ENCODE results near the gene NTPCR.
"Not testable (repeated sequence)": the region's sequence is repeated elsewhere in the genome, so short reads cannot be mapped to it uniquely, and the experiment has no call there.

The NTPCR gene, protein sequence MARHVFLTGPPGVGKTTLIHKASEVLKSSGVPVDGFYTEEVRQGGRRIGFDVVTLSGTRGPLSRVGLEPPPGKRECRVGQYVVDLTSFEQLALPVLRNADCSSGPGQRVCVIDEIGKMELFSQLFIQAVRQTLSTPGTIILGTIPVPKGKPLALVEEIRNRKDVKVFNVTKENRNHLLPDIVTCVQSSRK
- 17.3 to 27.4 reads per million in 2 experiments for total RNA-seq

DNA sequence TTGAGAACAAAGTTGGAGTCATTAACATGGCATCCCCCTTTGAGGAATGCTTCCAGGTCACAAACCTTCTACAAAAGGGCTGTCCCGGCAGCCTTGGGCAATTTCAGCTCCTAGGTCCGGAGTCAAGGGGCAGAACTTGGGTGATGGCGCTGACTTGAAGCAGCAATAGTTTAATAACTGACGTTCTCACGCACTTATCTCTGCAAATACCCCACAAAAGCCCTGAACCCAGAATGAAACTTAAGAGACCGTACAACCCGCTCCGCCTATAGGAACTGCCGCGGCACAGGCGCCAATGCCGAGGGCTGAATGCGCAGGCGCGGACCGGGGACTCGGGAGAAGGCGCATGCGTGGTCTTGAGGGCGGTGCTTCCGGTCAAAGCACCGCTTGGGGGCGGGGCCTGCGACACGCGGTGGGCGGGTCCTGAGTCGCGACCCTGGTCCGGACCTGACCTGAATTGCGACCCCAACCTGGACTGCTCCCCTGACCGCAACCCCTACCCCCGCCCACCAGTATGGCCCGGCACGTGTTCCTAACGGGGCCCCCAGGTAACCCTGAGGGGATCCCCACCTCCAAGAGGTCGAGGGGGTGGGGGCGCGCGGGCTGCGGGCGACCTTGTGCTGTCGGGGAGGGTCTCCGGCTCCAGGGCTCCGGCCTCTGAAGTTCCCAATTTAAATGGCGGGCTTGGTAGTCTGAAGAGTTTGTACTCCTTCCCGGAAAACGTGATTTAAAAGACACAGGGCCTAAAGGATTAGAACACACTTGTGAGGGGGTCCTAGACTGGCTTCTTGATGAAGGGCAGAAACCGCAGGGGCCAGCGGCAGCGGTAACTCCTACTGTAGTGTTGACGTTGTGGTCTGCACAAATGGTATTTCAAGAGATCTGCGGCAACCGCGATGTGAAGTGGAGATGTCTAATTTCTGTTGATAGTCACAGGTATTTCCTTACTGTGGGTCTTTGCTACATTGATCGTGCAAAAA, at the start of gene NTPCR:
TSS of gene NTPCR (plus strand) at position 415 of the 980 bp plus-strand sequence. CDS start at position 515, 100 bp downstream.
- DNase-seq (ENCODE audit: low read depth) = peak; percentile 91

DNA sequence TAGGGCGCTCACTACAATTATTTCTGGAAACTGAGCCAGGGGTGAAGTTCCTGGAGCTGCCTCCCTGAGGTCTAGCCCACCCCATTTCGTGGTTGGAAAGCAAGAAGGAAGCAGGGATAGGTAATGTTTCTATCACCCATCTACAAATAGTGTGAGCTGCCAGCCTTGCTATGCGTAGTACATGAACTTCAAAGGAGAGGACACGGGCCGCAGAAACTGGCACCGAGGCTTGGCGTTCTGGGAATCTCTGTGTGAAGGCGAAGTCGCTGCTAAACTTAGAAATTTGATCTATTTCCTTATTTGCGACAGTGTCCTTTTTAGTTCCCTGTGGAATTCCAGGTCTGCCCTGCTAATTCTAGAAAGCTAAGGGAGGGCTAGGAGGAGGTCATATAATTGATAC, 49.6 kb upstream of the NTPCR start:
- DNase-seq (ENCODE audit: low read depth) = no peak

DNA sequence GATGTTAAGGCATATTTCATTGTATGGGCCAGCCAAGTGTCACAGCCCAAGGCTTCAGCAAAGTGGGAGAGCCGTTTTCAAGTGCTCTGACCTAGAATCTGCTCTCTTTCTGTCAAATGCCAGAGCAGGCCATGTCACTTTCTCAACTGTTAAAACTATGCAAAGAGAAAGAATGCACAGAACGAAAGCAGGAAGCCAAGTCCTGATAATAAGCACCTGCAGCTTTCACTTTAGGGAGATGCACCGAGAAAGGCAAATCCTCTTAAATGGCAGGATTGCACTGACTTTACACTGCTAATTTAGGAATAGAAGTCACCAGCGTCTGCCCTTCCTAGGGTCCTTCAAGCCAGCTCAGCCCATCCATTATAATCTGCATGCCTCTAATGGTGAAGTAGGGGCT, 49.2 kb upstream of the NTPCR start:
- DNase-seq (ENCODE audit: low read depth) = no peak

DNA sequence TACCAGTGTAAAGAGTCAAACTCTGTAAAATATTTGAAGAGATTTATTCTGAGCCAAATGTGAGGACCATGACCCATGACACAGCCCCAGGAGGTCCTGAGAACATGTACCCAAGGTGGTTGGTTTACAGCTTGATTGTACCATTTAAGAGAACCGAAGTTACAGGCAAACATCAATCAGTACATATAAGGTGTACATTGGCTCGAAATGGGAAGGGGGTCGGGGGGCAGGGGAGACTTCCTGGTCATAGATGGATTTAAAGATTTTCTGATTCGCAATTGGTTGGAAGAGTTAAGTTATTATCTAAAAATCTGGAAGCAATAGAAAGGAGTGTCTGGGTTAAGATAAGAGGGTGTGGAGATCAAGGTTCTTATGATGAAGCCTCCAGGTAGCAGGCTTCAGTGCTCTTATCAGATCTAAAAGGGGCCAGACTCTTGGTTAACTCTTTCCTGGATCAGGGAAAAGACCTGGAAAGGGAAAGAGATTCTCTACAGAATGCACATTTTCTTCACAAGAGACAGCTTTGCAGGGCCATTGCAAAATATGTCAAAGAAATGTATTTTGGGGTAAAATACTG, 47.5 kb upstream of the NTPCR start:
- DNase-seq (ENCODE audit: low read depth) = no peak

DNA sequence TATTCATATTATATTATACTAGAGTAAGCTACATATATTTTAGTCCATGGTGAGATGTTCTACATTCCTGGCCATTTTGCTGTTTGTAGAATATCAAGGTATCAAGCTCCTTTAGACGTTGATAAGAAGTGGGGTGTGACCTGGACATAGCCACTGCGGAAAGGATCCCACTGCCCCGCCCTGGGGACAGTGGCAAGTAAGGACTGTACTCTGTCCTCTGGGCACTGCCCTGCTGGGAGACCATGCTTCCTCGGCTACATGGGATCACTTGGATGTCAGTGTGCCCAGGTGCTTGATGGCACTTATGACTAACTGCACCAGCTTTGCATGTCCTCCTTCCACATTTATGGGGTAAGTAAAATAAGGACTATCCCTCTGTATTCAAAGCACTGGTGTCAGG, 46.3 kb upstream of the NTPCR start:
- no peak for DNase-seq (ENCODE audit: low read depth)

DNA sequence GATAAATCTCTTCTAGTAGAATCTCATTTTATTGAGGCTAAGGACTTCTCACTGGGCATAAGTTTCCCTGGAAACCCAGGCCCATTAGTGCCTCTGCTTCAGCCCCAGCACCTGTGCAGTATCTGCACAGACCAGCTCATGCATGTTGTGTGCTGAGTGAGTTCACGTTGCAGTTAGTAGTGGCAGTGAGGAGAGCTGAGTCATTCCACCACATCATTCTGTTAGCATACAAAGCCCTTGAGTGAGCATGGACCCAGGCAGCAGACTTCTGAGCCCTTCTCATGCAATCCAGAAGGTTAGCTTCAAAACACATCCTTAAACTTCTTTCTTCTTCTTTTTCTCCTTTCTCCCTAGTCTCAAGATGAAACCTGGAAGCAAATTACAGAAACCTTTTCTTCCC, 45.8 kb upstream of the NTPCR start:
- no peak for DNase-seq (ENCODE audit: low read depth)

DNA sequence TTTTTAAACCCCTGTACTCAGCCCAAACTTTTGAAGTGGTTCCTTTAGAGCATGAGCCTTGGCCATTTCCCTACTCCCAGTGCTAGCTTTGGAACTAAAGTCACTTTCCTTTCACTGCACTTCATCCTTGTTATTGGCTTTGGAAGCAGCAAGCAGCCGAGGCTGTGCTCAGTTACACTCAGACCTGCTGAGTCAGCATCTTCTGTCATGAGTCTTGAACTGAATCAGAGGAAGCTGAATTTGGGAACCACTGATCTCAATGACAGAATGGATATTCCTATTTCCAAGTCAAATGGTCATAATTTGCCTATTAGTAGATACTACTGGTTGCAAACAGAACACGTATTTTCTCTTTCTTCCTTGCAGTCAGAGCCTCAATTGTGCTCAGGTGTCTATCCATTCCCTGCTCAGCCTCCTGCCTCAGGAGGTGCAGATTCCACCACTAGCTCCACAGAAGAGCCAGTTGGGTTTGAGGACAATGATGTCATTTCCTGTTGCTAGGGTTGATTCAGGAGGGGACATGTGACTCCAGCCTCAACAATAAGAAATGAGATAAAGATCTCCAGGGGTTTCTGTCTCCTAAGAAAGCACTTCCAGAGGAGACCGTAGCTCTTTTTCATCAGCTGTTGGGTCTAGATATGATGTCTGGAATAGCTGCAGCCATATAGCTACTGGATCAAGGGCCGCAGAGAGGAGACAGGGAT, 44.9 kb upstream of the NTPCR start:
- DNase-seq (ENCODE audit: low read depth) = no peak

DNA sequence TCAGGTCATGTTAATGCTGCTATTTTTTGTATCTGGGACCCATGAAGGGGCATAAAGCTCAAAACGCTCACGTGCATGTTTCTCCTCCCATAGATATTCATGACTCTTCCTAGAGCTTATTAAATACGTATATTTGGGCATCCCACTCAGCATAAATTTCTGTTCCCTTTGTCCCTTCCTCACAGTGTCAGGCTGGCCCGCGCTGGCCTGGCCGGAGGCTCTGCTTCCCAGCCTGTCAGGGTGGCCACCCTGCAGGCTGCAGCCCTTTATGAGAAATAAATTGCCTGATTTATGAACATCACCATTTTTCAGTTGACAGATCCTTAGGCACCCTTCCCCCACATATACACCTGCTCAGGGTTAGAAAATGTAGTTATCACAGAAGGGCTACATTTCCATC, 44.0 kb upstream of the NTPCR start:
- DNase-seq (ENCODE audit: low read depth) = no peak

DNA sequence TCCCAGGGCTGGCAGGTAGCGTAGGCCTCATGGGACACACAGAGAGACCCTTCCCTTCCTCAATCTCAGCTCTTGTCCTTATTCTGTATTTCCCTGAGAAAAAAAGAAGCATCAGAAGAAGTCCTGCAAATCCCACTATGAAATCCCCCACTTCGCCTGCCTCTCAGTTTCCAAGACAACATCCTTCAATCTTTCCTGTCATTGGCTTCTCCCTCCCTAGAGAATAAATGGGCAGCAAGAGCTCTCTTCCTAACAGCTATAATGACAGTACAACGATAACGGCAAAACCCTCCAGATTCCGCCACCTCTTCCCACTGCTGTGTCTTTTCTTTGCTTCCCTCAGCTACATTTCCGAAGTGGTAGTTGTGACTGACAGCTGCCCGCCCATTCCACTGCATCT, 41.6 kb upstream of the NTPCR start:
- DNase-seq (ENCODE audit: low read depth) = no peak

DNA sequence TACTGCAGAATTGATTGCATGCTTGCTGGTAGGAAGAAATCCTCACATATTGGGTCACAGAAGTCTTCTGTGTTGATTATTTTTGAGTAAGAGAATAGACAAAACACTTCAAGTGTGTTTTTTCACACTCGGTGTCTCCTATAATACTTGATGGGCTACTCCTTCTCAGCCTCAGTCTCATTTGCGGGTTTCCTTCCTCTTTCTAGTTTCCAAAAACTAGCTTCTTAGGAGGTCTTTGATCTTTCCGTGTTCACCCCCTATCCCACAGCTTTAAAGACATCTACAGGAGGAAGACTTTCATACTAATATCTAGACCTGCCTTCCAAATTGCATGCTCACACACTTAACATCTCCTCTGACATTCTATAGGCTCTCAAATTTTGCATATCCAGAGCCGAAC, 40.7 kb upstream of the NTPCR start:
- DNase-seq (ENCODE audit: low read depth) = no peak

DNA sequence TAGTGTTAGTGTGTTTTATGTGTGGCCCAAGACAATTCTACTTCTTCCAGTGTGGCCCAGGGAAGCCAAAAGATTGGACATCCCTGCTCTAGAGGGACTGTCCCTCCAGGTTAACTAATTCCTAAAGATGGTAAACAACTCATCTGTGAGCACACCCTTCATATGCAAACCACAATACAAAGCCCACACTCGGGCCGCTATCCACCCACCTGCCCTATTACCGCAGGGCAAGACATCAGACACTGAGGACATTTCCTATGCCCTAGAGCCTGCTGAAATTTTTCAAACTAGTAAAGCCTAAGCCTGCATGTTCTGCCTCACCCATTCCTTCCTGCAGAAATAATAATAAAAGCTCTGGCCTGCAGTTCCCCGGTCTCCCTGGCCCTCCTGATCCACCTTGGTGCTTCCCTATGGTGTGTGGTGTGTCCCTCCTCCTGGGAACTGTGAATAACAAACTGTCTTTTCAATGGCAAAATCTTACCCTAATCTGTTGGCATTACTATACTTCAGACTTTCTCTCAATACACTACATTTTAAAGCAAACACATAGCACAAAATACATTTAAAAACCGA, 39.3 kb upstream of the NTPCR start:
- no peak for DNase-seq (ENCODE audit: low read depth)

DNA sequence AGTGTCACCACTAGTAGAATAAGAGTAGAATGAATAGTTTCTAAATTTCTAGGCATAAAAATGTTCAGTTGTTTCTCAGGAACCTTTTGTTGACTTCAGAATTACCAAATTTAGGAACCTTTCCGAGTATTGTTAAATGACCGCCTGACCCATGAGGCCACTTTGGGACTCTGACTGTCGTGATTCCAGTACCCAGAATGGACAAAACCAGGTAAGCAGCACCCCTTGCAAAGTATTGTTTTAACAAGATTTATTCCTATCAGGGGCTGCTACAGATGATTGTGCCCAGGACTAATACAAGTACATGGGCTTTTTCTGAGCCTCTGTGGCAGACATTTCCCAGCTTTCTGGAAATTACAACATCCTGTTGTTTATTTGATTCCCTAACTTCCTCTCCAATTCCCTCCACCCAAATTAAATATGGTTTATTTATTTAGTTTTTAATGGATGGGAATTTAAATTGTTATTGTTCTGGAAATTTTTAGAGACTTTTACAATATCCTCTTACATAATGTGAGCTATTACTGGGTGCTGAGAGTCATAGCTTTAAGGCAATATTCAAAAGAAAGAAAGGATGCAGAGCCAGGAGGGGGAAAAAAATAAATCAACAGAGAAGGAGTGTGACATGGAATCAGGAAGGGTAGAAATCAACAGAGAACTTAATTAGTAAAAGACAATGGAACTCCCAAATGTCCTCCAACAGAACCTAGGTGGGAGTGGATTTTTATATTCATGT, 37.4 kb upstream of the NTPCR start:
- no peak for DNase-seq (ENCODE audit: low read depth)

DNA sequence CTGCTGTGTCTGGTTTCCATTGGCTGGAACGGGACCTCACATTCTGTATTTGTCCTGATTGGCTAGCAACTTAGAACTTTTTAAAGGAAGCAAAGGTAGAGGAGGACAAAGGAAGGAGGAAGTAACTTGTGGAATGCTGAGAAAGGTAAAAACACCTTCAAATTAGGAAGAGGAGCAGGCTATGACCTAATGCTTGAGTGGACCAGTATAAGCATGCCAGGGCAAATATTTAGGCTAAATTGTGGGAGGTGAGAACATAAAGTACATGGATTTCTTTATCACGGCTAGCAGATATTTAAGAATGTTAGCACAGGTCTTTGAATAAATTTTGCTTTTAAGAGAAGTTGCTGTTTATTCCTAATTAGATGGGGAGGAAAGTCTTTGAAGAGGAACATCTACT, 36.1 kb upstream of the NTPCR start:
- DNase-seq (ENCODE audit: low read depth) = not testable (repeated sequence)

DNA sequence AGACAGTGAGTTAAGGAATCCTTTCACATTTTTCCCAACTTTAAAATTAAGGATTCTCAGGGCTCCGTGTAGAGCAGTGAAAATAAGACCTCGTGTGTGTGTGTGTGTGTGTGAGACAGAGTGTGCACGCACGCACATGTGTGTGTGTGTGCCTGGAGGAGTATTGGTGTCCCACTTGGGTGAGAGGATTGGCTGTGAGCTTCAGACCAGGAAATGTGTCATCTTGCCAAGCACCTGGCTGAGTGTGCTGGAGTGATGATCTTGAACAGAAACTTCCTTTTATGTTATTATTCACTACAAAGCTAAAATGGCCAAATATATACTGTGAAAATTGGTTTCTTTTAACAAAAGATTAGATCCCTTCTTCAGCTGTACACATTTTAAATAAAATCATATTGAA, 35.2 kb upstream of the NTPCR start:
- no peak for DNase-seq (ENCODE audit: low read depth)

DNA sequence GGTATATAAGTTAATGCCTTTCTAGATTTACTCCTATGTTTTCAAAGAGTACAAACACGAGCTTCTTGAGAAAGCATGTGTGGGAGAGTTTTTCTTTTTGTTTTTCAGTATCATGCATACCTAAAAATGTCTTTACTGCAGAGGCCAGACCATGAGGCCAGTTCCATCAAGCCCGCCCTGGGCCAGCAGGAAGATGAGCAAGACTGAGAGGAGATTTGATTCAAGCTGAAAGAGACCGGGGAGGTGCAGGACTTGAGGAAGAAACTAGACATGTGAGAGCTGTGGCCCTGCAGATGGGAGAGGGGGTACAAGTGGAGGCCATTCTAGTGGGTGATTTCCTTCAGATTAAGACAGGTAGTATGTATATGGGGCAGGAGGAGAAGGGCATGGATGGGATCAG, 33.4 kb upstream of the NTPCR start:
- DNase-seq (ENCODE audit: low read depth) = no peak

DNA sequence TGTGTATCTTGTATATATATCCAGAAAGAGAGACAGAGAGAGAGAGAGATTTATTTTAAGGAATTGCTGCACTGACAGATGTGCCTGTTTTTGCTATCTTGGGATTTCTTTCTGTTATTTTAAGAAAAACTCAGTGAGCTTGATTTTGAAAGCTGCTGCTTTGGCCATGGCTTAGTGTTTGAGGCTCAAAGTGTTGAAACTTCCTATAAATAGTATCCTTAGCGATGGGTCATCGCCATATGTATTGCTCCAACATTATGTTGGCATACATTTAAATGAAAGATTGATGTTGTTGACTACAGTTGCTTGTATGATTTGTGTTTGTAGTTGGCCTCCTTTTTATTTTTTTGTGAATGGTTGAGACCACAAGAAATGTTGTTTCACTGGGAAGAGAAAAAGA, 29.0 kb upstream of the NTPCR start:
- no peak for DNase-seq (ENCODE audit: low read depth)

DNA sequence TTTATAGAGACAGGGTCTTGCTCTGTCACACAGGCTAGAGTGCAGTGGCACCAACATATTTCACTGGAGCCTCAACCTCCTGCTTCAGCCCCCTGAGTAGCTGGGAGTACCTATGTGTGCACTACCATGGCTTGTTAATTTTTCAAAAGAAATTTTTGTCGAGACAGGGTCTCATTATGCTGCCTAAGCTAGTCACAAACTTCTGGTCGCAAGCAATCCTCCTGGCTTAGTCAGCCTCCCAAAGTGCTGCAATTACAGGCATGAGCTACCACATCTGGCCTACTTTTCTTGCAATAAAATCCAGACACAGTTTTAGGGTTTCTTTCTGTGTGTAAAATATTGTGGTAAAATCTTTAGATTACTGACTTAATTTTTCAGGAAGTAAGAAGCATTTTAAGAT, 27.9 kb upstream of the NTPCR start:
- no peak for DNase-seq (ENCODE audit: low read depth)

DNA sequence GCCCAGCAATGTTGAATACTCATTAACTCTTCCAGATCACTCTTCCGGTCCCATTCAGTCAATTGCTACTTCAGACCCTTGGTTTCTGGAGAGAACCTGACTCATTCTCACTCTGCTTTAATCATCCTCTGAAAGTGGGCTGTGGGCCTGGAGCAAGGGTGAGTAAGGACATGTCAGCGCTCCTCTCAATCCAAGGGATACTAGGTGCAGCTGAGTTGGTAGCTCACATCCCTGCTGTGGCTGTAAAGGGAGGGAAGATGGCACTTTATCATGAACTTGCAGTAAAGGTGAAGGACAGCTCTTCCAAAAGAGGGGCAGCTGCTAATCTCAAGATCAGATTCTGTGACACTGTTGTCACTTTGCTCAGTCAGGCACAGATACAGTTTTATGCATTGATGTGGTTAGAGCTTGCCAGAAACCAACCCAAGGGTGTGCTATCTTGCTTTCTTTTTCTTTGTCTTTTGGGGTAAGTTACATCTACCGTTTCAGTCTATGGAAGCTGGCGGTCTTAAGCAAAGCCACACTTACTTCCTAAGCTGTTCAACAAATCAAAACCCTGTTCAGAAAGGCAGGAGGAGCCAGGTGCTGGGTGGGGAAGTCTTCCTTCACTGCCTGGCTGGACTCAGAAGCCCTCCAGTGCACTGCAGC, 26.5 kb upstream of the NTPCR start:
- DNase-seq (ENCODE audit: low read depth) = peak; percentile 11

DNA sequence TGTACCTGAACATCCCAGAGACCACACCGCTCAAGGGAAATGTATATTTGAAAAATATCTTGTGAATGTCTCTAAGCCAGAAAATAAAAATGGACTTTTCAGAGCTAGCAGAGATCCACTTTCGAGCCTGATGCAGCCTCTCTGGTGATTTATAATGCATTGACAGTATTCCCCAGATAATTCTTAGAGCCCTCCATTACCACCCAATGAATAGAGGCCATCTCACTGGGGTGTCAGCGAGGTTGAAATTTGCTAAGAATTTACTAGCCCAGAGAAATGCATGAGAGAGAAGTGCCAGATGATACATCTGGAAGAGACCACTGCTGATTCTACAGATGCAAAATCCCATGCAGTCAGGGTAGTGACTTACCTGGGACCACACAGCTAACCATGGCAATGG, 25.5 kb upstream of the NTPCR start:
- DNase-seq (ENCODE audit: low read depth) = no peak

DNA sequence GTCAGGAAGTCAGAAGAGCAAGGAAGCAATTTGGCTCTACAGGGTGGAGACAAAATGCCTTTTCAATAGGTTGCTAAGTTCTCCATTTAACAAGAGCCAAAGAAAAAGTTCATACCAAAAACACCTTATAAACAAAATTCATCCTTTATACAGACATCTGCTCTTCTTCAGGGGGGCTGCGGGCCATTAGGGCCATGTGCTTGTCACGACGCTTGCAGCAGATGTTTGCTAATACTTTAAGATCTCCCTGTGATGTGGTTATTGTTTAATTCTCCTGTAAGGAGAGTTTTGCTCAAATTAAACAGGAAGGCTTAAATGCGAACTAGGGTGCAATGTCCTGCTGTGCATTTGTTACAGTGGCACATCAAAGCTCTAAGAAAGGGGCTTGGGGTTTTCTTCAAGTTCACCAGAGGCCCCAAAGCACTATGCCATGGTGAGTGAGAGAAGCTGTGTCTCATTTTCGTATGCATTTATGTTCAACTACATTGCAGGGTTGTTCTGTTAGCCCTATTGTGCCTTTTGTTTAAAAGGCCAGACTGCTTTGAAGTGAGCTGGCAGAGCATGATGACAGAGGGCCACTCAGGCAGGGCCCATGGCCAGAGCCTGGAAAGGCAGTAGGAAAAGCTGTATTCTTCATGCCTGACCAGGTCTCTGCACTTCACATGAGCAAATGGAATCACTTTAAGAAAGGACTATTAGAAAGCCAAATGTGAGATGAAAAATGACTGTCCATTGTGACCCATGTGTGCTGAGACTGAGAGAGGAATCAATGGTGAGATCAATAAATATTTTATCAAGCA, 24.8 kb upstream of the NTPCR start:
- DNase-seq (ENCODE audit: low read depth) = no peak

Measured in T follicular helper cell (primary cell).